Sciatic nerve (tissue), 2 donors: ENCODE measurements around the gene TSPO2. TPM values are rescaled to one million over a fixed set of nuclear protein-coding genes. Genes with fewer than 3 reads are reported as not detected.

ENCODE experiments used
- ATAC-seq: fragments of 200-7000 bp; cut with Tn5 transposase; one replicate; pipeline ENCODE4 v1.9.1; 2020; ENCODE audit warnings: mild to moderate bottlenecking, moderate library complexity
- DNase-seq: peaks from one replicate; pipeline ENCODE4 v3.0.0-alpha.2; 2020; ENCODE audit warnings: low spot score
- intact Hi-C: fragments of 100-400 bp; cut with DNase I; formaldehyde crosslinking; loops from one replicate; pipeline ENCODE4 v1.14.2; 2022
- total RNA-seq: library from RNA; stranded (reverse); fragmentation: NEBNext Ultra II Directional; extraction: Animal tissue kit (Norgen Biotek cat#: 25700); gene quantifications from one replicate; pipeline ENCODE4 v1.2.1, GENCODE V29; 2021
- donor health status: DM: no; HTN: no; CAD: no.
- donor health status: DM: no; HTN: no; CAD: no.

TSPO2 gene
- total RNA-seq, 1 donor from 2014 or later, result 0.53 TPM

DNA sequence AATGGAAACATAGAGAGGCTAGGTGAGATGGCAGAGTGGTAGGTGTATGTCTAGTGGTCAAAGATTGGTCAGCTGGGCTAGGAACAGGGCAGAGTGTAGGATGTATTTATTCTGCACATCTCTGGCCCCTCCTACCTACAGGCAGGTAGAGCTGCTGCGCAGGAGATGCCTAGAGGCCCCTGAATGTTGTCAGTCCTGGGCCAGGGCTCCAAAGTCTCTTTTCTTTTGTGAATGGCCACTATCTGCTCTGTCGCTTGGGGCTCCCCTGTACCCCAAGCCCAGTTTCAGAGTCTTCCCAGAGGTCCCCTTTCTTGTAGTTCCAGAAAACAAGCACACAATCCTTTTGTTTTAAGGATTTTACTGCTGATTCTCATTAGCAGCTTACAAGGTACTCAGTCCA lies 5.0 kb downstream of the TSPO2 start:
- intact Hi-C loops, result no loop called here
- DNase-seq (no peak), ATAC-seq (no peak)

DNA sequence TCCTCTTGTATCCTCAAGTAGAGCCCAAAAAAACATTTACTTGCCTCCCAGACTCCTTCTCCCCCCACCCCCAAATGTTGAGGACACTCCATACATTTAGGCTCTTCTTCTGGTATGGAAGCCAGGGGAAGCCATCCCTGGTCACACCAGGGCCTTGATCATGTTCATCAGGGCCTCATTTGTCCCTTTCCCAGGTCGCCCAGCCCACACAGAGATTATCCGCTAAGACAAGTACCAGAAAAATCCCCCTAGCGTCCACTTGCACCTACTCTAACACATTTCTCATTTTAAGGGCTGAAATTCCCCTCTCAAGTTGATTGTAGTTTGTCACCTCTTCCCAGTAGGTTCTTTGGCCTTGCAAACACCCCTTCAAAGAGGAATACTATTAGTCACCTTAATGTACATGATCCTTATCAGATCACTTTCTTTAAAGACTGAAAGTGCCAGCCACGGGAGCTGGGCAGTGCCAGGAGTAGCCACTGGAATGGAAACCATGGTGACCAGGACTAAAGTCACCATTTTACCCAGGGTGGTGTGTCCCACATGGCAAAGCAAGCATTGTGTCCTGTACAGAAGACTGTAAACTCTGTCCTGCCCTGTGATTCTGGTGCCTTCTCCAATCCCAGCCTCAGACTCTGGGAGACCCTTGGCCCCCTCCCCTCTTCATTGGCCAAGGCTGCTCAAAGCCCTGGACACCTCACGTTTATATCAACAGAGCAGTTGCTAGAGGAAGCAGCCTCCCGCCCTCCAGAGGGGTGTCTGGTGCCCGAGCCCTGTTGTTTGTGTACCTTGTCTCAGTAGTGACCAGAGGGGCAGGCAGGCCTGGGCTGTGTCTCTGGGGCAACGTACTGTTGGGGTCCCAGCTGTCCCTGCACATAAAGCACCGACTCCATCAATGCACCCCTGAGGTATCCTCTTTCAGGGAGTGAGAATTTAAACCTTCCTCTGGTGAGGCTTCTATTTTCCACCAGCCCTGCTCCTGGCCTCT lies 5.8 kb downstream of the TSPO2 start:
- DNase-seq, result no peak
- intact Hi-C loops, result no loop called here
- ATAC-seq, result no peak

GRCh38 chr6:41049521-41049920 lies 7.3 kb downstream of the TSPO2 start:
- DNase-seq, result no peak
- no peak for ATAC-seq
- intact Hi-C loops, result no loop called here

- intact Hi-C loops, result no loop called here
- ATAC-seq (no peak), DNase-seq (no peak)
These were observed 7.7 kb downstream of the TSPO2 start for GRCh38 chr6:41049955-41050354.

- ATAC-seq (no peak), DNase-seq (no peak)
- intact Hi-C loops, result no loop called here
These were observed 8.3 kb downstream of the TSPO2 start for GRCh38 chr6:41050536-41050935.

GRCh38 chr6:41051873-41052272 lies 9.6 kb downstream of the TSPO2 start:
- intact Hi-C loops, result no loop called here
- ATAC-seq (no peak), DNase-seq (no peak)

DNA sequence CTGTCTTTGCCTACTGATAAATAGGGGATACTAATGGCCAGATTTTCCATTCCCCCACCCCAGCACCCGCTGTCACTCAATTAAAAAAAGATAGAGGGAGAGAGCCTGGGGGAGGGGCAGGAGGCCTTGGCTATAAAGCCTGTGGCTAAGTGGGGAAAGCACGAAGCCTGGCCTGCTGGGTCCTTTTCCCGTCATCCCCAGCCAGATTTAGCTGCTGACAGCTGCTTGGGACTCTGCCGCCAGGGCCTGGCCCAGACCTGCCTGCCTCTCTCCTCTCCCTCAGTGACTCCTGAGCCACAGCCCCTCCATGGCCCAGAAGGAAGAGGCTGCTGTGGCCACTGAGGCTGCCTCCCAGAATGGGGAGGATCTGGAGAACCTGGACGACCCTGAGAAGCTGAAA lies 10.8 kb downstream of the TSPO2 start, which contains the start of gene APOBEC2:
Gene APOBEC2, plus strand, starts transcription at position 162 of the 400 bp plus-strand sequence. Its CDS starts 146 bp downstream, at position 308.
- DNase-seq (no peak), ATAC-seq (no peak)
- intact Hi-C loops, result no loop called here

- intact Hi-C loops, result no loop called here
- ATAC-seq (no peak), DNase-seq (no peak)
These were observed 12.2 kb downstream of the TSPO2 start for GRCh38 chr6:41054511-41054910.

- intact Hi-C loops, result no loop called here
- no peak for ATAC-seq
These were observed 12.9 kb downstream of the TSPO2 start for GRCh38 chr6:41055149-41055548.

DNA sequence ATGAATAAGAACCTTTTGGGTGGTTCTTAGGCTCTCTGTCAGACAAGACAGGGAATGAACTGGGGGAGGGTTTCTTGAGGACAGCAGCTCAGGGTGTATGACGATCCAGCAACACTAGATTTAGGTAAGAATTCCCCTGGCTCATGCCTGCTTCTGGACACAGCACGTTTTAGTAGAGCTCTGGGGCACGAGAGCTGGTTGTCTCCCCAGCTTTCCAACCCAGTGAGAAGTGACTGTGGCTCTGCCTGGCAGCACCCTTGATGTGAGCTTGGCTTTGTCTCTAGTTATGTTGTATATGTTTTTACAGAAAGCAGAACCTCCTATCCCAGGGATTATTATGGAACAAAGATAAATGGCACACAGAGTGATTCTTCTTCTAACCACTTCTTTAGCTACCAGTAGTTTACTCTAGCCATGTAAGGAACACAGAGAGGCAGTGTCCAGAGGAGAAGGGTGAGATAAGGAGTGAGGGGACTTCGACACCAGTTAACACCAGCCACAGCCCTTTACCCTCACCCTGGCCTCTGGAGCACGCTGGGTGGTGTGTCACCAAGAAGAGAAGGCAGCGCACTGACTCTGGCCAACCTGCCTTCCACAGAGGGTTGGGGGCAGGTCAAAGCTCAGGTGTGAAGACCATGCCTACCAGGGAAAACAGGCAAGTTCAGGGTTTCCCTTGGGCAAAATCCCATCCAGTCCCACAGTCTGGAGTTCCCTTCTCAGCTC lies 14.7 kb downstream of the TSPO2 start:
- intact Hi-C loops, result no loop called here
- DNase-seq (no peak), ATAC-seq (no peak)

More at GRCh38 chr6:41055149-41055548, 12.9 kb downstream of the TSPO2 start:
- DNase-seq, result no peak

GRCh38 chr6:41058783-41059181 lies 16.5 kb downstream of the TSPO2 start:
- ATAC-seq (no peak), DNase-seq (no peak)
- intact Hi-C loops, result no loop called here

DNA sequence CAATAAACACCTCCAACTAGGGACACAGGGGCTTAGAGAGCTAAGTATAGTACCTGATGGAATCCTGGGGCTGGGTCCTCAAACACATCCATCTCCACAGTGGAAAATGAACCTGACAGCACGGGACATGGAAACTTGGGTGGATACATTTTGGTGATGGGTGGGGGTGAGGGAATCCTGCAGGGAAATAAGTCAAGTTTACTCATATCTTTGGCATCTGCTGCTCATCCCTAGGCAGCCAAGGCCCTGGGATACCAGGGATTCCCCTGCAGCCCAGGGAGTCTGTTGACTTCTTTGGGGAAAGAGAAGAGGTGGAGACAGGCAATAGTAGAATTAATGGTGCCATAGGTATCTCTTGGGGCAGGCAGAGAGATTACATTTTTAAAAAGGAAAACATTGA lies 17.3 kb downstream of the TSPO2 start:
- intact Hi-C loops, result no loop called here
- DNase-seq, result no peak

DNA sequence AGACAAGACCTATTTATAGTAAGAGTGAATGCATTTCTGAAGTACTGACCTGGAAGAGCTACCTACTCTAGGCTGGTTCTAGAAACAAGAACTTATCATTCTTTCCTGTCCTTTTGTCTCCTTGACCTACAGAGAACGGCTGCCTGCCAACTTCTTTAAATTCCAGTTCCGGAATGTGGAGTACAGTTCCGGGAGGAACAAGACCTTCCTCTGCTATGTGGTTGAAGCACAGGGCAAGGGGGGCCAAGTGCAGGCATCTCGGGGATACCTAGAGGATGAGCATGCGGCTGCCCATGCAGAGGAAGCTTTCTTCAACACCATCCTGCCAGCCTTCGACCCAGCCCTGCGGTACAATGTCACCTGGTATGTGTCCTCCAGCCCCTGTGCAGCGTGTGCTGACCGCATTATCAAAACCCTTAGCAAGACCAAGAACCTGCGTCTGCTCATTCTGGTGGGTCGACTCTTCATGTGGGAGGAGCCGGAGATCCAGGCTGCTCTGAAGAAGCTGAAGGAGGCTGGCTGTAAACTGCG lies 19.0 kb downstream of the TSPO2 start:
- intact Hi-C loops, result no loop called here
- ATAC-seq, result no peak
- DNase-seq, result no peak

More for the DNA sequence above, 17.3 kb downstream of the TSPO2 start:
- no peak for ATAC-seq

DNA sequence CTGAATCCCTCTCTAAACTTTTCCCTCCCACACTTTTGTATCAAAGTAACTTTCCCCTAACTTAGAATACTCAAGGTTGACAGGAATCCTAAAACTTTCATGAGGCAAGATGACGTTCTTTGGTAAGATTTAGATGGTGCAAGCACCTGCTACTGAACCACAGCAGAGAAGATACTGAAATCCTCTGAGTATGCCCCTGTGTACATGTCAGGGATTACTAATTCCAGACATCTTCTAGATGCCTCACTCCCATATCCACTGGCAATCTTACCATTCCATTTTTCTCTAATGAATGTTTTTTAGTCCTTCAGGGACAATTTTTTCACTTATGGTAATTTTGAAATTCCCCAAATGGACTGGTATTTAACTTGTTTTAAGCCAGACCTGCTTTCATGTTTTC lies 19.8 kb downstream of the TSPO2 start:
- ATAC-seq (no peak), DNase-seq (no peak)
- intact Hi-C loops, result no loop called here

GRCh38 chr6:41063884-41064285 lies 21.6 kb downstream of the TSPO2 start:
- DNase-seq, result no peak
- intact Hi-C loops, result no loop called here
- ATAC-seq, result no peak

- intact Hi-C loops, result no loop called here
- ATAC-seq (no peak), DNase-seq (no peak)
These were observed 22.6 kb downstream of the TSPO2 start for GRCh38 chr6:41064841-41065240.

DNA sequence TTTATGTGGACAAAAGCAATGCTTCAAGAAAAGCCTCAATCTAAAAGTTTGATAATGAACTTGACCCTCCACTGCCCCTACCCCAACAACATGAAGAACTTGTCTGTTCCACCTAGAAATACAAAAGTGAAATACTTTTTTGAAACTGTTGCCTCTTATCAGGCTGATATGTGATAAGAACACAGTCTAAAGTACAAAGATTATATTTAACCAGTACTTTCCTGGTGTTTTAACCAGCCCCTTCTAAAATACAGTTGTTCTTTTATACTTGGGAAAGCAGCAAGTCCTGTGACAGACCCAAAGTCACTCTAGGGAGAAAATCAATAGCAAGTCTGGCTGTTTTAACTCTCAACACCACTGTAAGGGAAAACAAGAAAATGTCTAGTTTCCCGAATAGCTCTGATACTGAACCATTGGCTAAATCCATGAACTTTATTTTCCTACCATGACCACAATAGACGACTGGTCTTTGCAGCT lies 23.3 kb downstream of the TSPO2 start:
- ATAC-seq (no peak), DNase-seq (no peak)
- intact Hi-C loops, result no loop called here

GRCh38 chr6:41066867-41067304 lies 24.6 kb downstream of the TSPO2 start:
- intact Hi-C loops, result no loop called here
- DNase-seq, result peak; percentile 88

GRCh38 chr6:41071501-41071922 lies 29.2 kb downstream of the TSPO2 start:
- intact Hi-C loops, result no loop called here
- DNase-seq, result no peak
- no peak for ATAC-seq

More at GRCh38 chr6:41066867-41067304, 24.6 kb downstream of the TSPO2 start:
- no peak for ATAC-seq
